8988T (cell line): ENCODE measurements around the gene LLGL2.
"Not testable (repeated sequence)": the region's sequence is repeated elsewhere in the genome, so short reads cannot be mapped to it uniquely, and the experiment has no call there.

Experiments used
- DNase-seq: peaks from one replicate; pipeline ENCODE4 v3.0.0; 2011

LLGL2 gene

DNA sequence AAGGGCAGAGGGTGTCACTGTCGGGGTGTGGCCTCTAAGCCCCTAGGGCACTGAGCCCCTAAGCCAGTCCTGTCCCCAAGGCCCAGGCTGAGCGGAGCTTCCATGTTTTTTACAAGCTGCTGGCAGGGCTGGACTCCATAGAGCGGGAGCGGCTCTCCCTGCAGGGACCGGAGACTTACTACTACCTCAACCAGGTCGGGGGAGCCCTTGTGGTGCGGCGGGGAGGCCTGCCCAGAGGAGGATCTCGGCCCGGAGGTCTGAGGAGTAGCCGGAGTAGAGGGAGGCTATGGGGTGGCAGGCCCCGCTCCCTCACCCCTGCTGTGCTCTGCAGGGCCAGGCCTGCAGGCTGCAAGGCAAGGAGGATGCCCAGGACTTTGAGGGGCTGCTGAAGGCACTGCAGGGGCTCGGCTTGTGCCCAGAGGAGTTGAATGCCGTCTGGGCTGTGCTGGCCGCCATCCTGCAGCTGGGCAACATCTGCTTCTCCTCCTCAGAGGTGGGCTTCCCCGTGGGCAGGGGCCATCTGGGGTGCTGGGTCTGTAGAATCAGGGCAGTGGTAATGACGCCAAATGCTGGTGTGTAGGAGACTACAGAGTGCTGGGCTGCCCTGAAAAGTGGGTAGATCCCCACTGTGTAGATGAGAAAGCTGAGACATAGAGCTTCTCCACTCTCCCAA lies 67.0 kb downstream of the LLGL2 start:
- DNase-seq = no peak

DNA sequence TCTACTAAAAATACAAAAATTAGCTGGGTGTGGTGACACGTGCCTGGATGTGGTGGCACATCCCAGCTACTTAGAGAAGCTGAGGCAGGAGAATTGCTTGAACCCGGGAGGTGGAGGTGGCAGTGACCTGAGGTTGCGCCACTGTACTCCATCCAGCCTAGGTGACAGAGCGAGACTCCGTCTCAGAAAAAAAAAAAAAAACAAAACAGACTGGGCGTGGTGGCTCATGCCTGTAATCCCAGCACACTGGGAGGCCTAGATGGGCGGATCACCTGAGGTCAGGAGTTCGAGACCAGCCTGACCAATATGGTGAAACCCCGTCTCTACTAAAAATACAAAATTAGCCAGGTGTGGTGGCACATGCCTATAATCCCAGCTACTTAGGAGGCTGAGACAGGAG lies 67.9 kb downstream of the LLGL2 start:
- not testable (repeated sequence) for DNase-seq

DNA sequence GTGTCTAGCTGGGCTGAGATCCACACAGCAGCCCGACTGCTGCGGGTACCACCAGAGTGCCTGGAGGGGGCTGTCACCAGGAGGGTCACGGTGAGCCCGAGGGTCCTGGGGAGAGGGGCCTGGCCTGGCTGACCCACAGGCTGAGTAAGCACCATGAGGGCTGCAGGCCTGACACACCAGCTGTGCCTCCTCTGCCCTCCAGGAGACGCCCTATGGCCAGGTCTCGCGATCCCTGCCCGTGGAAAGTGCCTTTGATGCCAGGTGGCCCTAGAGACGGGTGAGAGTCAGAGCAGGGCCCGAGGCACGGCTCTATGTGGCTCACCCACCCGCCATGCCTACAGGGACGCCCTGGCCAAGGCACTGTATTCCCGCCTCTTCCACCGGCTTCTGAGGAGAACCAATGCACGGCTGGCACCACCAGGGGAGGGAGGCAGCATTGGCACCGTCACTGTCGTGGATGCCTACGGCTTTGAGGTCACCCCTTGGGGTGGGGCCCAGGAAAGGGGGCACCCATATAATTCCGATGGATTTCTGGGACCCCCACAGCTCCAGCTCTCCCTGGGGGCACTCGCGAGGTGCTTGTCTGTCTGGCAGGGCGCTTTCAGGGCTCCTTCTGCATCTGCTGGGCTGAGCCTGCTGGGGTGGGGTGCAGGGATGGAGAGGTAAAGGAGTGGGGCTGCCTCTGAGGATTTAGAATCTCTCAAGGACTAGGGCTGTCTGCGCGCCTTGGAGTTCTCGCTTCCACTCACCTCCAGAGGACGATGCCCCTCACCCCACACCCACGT lies 69.2 kb downstream of the LLGL2 start:
- DNase-seq = no peak

DNA sequence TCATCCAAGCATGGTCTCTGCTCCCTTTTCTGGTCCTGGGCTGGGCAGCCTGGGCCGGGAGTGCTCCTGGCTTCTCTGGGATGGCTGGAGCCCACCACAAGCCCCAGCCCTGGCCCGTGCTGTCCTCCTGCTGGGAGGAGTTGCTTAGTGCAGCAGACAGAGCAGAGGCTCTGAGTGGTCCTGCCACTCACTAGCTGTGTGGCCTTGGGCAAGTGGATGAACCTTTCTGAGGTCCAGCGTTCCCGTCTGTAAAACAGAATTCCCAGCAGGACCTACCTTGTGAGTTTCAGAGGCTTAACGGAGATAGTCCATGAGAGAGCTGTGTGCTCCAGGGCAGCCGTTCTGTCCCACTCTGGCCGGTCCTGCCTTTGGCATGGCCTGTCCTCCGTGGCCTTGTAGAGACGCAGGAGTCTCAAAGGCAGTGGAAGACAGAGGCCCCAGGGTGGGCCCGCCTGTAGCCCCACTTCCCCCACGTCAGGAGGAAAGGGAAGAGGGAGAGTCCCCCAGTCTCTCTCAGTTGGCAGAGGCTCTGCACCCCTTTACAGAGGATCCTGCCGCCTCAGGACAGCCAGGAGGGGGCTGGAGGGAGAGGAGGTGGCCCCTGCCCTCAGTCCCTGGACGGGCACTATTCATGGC lies 69.9 kb downstream of the LLGL2 start:
- no peak for DNase-seq

DNA sequence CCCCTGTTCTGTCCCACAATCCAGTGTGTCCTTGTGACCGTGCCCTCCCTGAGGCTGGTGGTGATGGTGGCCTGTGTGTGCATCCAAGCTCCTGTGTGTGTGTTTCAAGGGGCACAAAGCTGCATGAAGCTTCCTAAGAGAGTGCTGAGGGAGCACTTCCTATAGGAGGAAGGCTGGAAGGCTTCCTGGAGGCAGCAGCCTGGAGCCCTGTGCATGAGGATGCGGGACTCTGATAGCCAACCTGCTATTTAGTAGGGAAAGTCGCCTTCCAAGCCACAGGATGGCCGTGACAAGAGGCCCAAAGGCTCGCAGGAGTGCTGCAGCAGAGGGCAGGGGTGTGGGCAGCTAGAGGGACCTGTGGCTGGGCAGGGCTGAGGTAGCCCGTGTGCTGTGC lies 70.4 kb downstream of the LLGL2 start:
- DNase-seq = no peak

DNA sequence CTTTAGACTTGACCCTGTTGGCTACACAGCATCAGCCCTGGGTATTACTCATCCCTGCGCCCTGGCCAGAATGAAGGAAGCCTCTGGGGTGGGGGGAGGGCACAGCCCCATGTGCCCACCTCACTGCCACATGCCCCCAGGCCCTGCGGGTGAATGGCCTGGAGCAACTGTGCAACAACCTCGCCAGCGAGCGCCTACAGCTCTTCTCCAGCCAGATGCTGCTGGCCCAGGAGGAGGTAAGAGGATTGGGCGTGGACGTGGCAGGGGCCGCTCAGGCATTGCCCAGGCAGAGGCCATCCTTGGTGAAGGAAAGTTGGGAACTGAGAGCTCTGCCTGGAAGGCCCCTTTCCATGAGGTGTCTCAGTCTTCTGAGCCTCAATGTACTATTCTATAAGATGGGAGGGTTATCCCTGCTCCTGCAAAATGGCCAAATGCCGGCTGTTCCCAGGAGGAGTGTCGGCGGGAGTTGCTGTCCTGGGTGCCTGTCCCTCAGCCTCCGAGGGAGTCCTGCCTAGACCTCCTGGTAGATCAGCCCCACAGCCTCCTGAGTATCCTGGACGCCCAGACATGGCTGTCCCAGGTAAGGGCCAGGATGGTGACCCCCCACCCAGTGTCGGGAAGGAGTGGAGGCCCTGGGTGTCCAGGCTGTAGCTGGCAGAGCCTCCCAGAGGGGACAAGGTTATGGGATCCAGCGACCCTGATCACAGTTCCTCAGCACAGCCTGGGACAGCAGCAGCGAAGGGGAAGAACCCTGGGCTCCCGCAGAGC lies 71.0 kb downstream of the LLGL2 start:
- no peak for DNase-seq

DNA sequence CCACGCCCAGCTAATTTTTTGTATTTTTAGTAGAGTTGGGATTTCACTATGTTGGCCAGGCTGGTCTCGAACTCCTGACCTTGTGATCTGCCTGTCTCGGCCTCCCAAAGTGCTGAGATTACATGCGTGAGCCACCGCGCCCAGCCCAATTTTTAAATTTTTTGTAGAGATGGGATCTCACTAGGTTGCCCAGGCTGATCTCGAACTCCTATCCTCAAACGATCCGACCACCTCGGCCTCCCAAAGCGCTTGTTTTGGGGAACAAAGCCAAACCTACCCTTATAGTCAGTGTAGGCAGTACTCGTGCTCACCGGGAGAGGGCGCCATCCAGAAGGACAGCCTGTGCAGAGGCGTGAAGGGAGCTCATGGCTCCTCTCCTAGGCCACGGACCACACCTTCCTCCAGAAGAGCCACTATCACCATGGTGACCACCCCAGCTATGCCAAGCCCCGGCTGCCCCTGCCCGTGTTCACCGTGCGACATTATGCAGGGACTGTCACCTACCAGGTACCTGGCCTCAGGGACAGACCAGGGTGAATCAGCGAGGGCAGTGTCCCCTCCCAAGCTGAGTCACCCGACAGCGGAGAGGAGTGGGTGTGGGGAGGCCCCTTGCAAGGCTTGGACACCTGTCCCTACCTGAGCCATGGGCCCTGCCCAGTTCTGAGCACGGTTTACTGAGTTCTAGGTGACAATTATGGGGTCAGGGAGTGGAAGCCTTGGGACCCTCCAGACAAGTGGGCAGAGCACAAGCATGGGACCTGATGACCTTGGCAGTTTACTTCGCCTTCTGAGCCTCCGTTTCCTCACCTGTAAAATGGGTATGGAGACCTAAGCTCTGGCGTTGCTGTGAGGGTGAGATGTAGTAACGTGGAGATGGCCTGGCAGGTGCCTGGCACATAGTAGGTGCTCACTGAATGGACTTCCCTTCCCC lies 75.8 kb downstream of the LLGL2 start:
- peak; percentile 68 for DNase-seq

DNA sequence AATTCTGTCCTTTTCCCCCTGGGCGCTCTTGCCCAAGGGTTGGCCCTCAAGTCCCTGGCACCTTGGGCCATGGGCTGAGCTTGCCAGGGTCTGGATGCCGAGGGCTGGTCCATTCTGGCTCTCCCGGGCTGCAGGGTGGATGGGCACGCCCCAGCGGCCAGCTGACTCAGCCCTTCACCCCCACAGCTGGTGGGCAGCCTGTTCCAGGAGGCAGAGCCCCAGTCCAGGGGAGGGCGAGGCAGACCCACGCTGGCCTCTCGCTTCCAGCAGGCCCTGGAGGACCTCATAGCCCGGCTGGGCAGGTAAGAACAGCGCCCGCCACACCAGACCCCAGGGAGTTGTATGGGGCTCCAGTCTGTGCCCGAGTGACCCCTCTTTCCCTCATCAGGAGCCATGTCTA lies 77.1 kb downstream of the LLGL2 start:
- DNase-seq = no peak

DNA sequence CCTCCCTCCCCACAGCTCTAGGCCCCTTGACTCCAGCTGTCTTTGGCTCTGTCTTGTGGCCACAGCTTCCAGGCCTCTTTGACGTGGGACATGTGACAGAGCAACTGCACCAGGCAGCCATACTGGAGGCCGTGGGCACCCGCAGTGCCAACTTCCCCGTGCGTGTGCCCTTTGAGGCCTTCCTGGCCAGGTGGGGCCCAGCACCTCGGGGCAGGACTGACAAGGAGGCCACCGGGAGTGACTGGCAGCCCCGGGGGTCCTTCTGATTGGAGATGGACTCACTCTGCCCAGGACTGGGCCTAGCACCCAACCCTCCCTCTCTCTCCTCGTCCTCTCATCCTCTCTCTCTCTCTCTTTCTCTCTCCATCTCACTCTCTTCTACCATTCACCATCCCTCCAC lies 77.6 kb downstream of the LLGL2 start:
- DNase-seq = no peak

DNA sequence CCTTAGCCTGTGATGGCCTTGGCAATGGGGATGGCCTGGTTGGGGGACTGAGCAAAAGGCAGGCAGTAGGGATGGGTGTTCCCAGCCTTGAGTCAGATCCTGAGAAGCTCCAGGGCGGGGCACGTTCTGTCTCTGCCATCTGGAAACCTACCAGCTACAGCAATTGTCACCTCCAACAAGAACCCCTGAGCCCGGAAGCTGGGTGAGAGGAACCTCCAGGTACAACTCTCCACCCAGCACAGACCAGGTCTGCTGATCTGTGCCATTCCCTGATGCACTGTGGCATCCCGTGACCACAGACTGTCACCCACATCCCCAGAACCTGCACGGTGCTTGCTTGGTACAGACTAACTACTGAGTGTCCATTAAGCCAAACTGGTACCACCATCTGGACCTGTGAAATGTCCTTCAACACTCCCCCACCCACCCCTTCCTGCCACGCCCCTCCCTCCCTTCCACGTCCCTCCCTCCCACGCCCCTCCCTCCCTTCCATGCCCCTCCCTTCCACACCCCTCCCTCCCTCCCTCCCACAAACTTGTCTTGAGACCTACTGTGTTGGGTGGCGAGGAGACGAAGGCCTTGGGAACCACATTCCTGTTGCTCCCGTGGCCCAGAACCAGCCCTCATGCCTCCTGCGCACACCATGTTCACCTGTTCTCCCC lies 78.7 kb downstream of the LLGL2 start:
- DNase-seq = no peak

DNA sequence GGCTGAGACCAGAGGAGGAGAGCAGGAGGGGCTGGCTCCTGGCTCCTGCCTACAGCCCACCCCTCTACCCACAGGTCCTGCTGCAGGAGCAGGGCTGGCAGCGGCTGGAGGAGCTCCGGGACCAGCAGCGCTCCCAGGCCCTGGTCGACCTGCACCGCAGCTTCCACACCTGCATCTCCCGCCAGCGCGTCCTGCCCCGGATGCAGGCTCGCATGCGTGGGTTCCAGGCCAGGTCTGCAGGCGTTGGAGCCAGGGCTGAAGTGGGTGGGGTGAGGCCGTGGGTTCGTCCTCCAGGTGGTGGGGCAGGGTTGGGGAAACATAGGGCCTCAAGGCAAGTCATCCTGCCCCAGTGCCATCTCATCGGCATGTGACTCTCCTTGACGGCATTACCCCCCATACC lies 80.3 kb downstream of the LLGL2 start:
- DNase-seq = no peak

DNA sequence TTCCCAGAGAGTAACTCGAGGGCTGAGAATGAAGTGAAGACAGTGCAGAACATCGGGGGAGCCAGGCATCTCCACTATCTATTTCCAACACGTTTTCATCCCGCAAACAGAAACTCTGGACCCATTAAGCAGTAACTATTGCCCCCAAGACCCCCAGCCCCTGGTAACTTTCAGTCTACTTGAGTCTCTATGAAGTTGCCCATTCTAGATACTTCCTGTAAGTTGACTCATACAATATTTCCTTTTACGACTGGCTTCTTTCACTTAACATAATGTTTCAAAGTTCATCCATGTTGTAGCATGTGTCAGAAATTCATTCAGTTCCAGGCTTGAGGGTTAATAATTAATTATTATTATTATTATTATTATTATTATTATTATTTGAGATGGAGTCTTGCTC lies 81.6 kb downstream of the LLGL2 start:
- no peak for DNase-seq

DNA sequence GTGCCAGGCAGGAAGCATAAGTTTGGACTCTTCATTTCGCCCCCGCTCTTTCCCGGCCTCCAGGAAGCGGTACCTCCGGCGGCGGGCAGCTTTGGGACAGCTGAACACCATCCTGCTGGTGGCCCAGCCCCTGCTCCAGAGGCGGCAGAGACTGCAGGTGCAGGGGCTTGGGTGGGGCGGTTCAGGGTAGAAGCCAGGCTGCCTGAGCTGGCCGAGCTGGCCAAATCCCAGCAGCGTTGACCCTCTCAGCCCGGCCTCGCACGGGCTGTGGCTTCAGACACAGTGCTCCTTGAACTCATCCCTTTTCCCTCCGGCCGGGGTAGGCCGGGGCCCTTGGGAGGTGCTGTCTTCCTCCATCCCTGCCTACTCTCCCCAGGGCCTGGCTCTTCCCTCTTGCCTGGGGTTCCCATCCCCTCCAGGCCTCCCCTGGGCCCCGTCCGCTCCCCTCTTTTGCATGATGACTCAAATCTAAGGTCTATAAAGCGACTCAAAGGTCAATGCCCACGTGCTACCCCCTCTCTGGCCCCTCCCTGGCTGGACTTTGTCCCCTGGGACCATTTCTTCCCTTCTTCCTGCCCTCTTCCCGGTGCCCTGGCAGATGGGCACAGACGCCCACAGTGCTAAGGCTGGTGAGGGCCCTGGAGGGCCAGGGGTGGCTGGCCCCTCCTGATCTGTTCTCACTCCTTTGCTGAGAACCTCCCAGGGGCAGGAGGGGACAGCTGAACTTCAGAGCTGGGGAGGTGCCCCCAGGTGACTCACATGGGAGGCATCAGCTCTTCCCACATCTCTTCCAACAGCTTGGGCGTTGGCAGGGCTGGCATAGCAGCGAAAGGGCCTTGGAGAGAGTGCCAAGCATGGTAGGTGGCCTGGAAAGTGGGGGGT lies 84.8 kb downstream of the LLGL2 start:
- DNase-seq = no peak

DNA sequence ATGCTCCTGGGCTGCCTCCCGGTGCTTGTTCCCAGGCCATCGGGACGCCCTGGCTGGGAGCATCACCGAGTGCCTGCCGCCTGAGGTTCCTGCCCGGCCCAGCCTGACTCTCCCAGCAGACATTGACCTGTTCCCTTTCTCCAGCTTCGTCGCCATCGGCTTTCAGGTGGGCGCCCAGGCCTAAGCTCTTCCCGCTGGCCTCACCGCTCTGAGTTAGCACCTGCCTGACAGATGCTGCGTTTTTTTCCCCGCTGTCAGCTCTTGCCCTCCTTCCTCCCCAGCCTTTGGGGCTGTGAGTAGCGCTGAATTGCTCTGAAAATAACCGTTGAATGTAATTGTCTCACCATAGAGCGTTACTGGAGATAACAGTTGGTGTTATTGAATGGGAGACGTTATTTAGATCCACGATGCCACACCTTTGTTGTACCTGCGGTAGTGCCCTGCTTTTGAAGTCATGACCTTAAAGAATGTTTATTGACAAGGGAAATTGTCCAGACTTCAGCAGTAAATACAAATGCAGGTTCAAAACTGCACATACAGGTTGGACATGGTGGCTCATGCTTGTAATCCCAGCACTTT lies 86.4 kb downstream of the LLGL2 start:
- DNase-seq = no peak

DNA sequence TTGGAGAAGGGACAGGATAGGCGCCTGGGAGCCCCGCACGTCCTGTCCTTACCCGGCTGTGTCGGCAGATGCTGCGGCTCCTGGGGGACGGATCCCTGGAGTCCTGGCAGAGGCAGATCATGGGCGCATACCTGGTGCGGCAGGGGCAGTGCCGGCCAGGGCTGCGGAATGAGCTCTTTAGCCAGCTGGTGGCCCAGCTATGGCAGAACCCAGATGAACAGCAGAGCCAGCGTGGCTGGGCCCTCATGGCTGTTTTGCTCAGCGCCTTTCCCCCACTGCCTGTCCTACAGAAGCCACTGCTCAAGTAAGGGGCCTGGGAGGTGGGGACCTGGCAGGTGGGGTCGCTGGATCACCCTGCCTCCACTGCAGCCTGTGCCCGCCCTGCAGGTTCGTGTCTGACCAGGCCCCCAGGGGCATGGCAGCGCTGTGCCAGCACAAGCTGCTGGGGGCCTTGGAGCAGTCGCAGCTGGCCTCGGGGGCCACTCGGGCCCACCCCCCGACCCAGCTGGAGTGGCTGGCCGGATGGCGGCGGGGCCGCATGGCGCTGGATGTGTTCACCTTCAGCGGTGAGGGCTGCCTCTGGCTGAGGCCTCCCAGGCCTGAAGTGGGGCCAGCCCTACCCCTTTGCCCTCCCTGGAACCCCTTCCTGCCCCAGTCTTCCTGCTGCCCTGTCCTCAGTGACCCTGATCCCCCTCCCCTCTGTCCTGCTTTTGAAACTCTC lies 87.6 kb downstream of the LLGL2 start:
- DNase-seq = no peak

DNA sequence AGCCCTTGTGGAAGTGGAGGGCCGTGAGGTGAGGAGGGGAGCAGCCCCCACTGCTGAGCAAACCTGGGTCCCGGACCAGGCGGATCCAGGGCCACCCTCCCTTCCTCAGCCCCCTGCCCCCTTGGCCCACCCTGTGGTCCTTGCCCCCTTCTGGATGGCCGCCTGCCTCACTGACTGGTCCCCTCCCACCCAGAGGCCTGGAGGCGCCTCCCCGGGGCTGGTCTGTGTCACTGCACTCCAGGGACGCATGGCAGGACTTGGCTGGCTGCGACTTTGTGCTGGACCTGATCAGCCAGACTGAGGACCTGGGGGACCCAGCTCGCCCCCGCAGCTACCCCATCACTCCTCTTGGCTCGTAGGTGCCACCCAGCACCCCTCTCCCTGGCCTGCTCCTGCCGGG lies 88.5 kb downstream of the LLGL2 start:
- peak; percentile 77 for DNase-seq

DNA sequence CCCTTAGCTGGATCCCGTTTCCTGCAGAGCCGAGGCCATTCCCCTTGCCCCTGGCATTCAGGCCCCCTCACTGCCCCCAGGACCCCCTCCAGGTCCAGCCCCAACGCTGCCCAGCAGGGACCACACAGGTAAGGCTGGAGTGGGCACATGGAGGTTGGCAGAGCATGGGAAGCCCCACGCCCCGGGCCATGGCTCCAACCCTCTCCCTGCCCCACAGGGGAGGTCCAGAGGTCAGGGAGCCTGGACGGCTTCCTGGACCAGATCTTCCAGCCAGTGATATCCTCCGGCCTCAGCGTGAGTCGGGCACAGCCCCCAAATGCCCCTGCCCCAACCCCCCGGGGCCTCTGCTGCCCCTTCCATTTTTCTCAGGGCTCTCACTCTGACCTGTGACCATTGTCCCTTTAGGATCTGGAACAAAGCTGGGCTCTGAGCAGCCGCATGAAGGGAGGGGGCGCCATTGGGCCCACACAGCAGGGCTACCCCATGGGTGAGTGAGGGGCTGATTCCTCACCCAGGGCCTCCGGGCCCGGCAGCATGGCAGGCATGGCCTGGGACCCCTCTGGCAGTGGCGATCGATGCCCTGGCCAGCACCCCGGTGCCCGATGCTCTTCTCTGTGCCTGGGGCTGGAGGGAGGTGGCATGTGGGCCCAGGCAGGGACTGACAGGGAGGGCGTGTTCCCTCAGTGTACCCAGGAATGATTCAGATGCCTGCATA lies 89.2 kb downstream of the LLGL2 start:
- no peak for DNase-seq

DNA sequence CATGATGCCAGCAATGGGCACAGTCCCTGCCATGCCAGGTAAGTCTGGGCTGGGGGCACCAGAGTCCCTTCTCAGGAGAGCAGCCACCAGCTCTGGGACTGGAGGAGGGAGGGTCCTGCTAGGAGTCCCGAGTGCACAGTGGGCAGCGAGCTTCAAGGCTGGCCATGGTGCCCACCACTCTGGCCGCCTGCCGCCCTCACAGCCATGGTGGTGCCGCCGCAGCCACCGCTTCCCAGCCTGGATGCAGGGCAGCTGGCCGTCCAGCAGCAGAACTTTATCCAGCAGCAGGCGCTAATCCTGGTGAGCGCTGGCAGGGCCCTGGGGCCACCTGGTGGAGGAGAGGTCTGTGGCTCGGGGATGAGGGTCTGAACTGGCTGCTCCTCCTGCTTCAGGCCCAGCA lies 89.8 kb downstream of the LLGL2 start:
- DNase-seq = no peak
